Measurements from ENCODE around the gene HAPLN2.
A peak's percentile ranks its signal among the peaks of the same experiment; 100 is the strongest.

The HAPLN2 gene

DNA sequence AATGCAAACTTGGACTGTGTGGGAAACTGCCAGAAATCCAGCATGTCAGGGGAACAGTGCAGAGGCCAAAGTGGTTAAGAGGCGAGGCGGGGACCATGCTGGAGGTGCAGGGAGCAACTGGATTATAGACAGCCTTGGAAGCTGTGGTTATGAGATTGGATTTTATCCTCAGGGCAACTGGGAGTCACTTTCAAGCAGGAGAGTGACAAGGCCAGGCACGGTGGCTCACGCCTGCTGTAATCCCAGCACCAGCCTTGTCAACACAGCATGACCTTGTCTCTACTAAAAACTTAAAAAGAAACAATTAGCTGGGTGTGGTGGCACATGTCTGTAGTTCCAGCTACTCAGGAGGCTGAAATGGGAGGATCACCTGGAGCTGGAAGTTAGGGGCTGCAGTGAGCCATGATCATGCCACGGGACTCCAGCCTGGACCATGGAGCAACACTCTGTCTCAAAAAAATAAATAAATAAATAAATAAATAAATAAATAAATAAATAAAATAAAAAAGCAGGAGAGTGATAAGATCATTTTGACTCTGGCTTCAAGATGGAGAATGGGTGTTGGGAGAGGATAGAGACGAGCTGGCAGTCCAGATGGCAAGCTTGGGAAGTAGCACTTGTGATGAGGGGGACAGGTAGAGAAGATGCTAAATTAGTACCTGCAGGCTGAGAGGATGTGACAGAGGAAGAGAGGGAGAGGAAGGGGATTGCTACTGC, 3.5 kb downstream of the HAPLN2 start (continued):
- TF ChIP-seq ZNF510 (tag by site-specific recombination; IDR thresholded peaks at IDR 0.05; ENCODE audit: insufficient replicate concordance) (peak; percentile 97), ZNF549 (tag by site-specific recombination; IDR thresholded peaks at IDR 0.05) (no peak), ZNF175 (tag by site-specific recombination; IDR thresholded peaks at IDR 0.05) (no peak), ZNF830 (tag by site-specific recombination; IDR thresholded peaks at IDR 0.05; ENCODE audit: low read depth) (no peak), ZNF324 (tag by site-specific recombination; IDR thresholded peaks at IDR 0.05) (no peak), ZNF248 (tag by site-specific recombination; IDR thresholded peaks at IDR 0.05) (no peak), OSR2 (tag by site-specific recombination; IDR thresholded peaks at IDR 0.05) (0 out of 2 replicates have a peak, but pooled peaks have one; percentile 73), SP2 (tag by site-specific recombination; IDR thresholded peaks at IDR 0.05) (no peak), ZNF529 (tag by site-specific recombination; IDR thresholded peaks at IDR 0.05; ENCODE audit: insufficient replicate concordance) (peak; percentile 80), ZNF404 (tag by site-specific recombination; IDR thresholded peaks at IDR 0.05) (peak; percentile 88; the same call in 1 of the 2 replicates), YY1 (tag by site-specific recombination; IDR thresholded peaks at IDR 0.05) (no peak), ZSCAN16 (tag by site-specific recombination; IDR thresholded peaks at IDR 0.05) (no peak), ZNF112 (tag by site-specific recombination; IDR thresholded peaks at IDR 0.05) (no peak), ZNF132 (tag by site-specific recombination; IDR thresholded peaks at IDR 0.05; ENCODE audit: borderline replicate concordance) (no peak), ZNF501 (tag by site-specific recombination; IDR thresholded peaks at IDR 0.05) (peak; percentile 84; the same call in 1 of the 2 replicates), ZNF701 (tag by site-specific recombination; IDR thresholded peaks at IDR 0.05) (no peak), ZBTB8A (tag by site-specific recombination; IDR thresholded peaks at IDR 0.05) (peak; percentile 94), REPIN1 (tag by site-specific recombination; IDR thresholded peaks at IDR 0.05; ENCODE audit: low read depth) (peak; percentile 60; the same call in 1 of the 2 replicates), ZBTB48 (tag by site-specific recombination; IDR thresholded peaks at IDR 0.05) (no peak), WT1 (tag by site-specific recombination; IDR thresholded peaks at IDR 0.05) (0 out of 2 replicates have a peak, but pooled peaks have one; percentile 46), ZNF571 (tag by site-specific recombination; IDR thresholded peaks at IDR 0.05) (no peak), KLF9 (tag by site-specific recombination; IDR thresholded peaks at IDR 0.05; ENCODE audit: low read depth) (no peak), ZNF596 (tag by site-specific recombination; IDR thresholded peaks at IDR 0.05) (no peak), ZNF280C (tag by site-specific recombination; IDR thresholded peaks at IDR 0.05) (no peak), ZNF473 (tag by site-specific recombination; IDR thresholded peaks at IDR 0.05) (no peak), ZNF664 (tag by site-specific recombination; IDR thresholded peaks at IDR 0.05) (peak; percentile 95), HOXA7 (CRISPR knock-in tag; IDR thresholded peaks at IDR 0.05; ENCODE audit: borderline replicate concordance) (no peak), ZNF555 (tag by site-specific recombination; conservative IDR thresholded peaks at IDR 0.05) (peak; percentile 99), KLF17 (tag by site-specific recombination; IDR thresholded peaks at IDR 0.05) (no peak; the same call in 1 of the 2 replicates)
- TF ChIP-seq, protein P1, sequence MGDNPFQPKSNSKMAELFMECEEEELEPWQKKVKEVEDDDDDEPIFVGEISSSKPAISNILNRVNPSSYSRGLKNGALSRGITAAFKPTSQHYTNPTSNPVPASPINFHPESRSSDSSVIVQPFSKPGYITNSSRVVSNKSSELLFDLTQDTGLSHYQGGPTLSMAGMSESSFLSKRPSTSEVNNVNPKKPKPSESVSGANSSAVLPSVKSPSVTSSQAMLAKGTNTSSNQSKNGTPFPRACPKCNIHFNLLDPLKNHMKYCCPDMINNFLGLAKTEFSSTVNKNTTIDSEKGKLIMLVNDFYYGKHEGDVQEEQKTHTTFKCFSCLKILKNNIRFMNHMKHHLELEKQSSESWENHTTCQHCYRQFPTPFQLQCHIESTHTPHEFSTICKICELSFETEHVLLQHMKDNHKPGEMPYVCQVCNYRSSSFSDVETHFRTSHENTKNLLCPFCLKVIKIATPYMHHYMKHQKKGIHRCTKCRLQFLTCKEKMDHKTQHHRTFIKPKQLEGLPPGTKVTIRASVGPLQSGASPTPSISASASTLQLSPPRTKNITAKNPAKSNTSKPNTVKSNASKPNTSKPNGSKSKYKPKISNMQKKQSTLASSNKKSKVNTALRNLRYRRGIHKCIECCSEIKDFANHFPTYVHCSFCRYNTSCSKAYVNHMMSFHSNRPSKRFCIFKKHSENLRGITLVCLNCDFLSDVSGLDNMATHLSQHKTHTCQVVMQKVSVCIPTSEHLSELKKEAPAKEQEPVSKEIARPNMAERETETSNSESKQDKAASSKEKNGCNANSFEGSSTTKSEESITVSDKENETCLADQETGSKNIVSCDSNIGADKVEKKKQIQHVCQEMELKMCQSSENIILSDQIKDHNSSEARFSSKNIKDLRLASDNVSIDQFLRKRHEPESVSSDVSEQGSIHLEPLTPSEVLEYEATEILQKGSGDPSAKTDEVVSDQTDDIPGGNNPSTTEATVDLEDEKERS (tag by site-specific recombination; IDR thresholded peaks at IDR 0.05), result no peak
- TF ChIP-seq, protein P2, sequence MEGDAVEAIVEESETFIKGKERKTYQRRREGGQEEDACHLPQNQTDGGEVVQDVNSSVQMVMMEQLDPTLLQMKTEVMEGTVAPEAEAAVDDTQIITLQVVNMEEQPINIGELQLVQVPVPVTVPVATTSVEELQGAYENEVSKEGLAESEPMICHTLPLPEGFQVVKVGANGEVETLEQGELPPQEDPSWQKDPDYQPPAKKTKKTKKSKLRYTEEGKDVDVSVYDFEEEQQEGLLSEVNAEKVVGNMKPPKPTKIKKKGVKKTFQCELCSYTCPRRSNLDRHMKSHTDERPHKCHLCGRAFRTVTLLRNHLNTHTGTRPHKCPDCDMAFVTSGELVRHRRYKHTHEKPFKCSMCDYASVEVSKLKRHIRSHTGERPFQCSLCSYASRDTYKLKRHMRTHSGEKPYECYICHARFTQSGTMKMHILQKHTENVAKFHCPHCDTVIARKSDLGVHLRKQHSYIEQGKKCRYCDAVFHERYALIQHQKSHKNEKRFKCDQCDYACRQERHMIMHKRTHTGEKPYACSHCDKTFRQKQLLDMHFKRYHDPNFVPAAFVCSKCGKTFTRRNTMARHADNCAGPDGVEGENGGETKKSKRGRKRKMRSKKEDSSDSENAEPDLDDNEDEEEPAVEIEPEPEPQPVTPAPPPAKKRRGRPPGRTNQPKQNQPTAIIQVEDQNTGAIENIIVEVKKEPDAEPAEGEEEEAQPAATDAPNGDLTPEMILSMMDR (tag by site-specific recombination; IDR thresholded peaks at IDR 0.05), result no peak
- TF ChIP-seq, protein P3, sequence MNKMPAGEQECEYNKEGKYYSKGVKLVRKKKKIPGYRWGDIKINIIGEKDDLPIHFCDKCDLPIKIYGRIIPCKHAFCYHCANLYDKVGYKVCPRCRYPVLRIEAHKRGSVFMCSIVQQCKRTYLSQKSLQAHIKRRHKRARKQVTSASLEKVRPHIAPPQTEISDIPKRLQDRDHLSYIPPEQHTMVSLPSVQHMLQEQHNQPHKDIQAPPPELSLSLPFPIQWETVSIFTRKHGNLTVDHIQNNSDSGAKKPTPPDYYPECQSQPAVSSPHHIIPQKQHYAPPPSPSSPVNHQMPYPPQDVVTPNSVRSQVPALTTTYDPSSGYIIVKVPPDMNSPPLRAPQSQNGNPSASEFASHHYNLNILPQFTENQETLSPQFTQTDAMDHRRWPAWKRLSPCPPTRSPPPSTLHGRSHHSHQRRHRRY (tag by site-specific recombination; IDR thresholded peaks at IDR 0.05), result no peak
